SK-N-SH (cell line): Measurements from ENCODE around the gene ROR2.
A peak's percentile ranks its signal among the peaks of the same experiment; 100 is the strongest.

ENCODE experiments used
- EP300 ChIP-seq, 2 experiments: IDR thresholded peaks; 2 replicates each; pipeline versions ENCODE4 v1.4.0 to v1.6.1; 2012; ENCODE audit warnings: borderline replicate concordance in 1 of 2, low read depth in 1 of 2, low read length in 1 of 2
- FOXM1 ChIP-seq: IDR thresholded peaks from 2 replicates; pipeline ENCODE4 v1.4.0; 2012; ENCODE audit warnings: low read depth, mild to moderate bottlenecking
- GABPA ChIP-seq: IDR thresholded peaks from 2 replicates; pipeline ENCODE4 v1.4.0; 2012; ENCODE audit warnings: low read depth, mild to moderate bottlenecking
- JUND ChIP-seq: IDR thresholded peaks from 2 replicates; pipeline ENCODE4 v1.4.0; 2012
- MXI1 ChIP-seq: IDR thresholded peaks from 2 replicates; pipeline ENCODE4 v1.6.1; 2012; ENCODE audit warnings: mild to moderate bottlenecking, low read depth, low read length, improper control_type of control experiment
- POLR2AphosphoS5 ChIP-seq: IDR thresholded peaks from 2 replicates; pipeline ENCODE4 v1.6.1; 2012; ENCODE audit warnings: low read depth, low read length
- RAD21 ChIP-seq: IDR thresholded peaks from 2 replicates; pipeline ENCODE4 v1.6.1; 2012; ENCODE audit warnings: mild to moderate bottlenecking, low read length
- SIN3A ChIP-seq: IDR thresholded peaks from 2 replicates; pipeline ENCODE4 v1.6.1; 2012; ENCODE audit warnings: low read depth, mild to moderate bottlenecking, low read length, moderate library complexity, borderline replicate concordance
- TAF1 ChIP-seq: IDR thresholded peaks from 2 replicates; pipeline ENCODE4 v1.6.1; 2012; ENCODE audit warnings: low read depth, mild to moderate bottlenecking, low read length, moderate library complexity, borderline replicate concordance
- TCF12 ChIP-seq: IDR thresholded peaks from 2 replicates; pipeline ENCODE4 v1.4.0; 2012
- TEAD4 ChIP-seq: IDR thresholded peaks from 2 replicates; pipeline ENCODE4 v1.4.0; 2012; ENCODE audit warnings: mild to moderate bottlenecking, borderline replicate concordance; ENCODE audit not compliant: insufficient read depth
- TF ChIP-seq, protein P1 (sequence below): IDR thresholded peaks from 2 replicates; pipeline ENCODE4 v1.4.0; 2012; ENCODE audit warnings: low read depth
- TF ChIP-seq, protein P2 (sequence below): fragments of 200-600 bp; sonication (generic); IDR thresholded peaks from 2 replicates; pipeline ENCODE4 v1.6.1; 2017; ENCODE audit warnings: antibody characterized with exemption, mild to moderate bottlenecking, moderate library complexity
- TF ChIP-seq, protein P3 (sequence below): IDR thresholded peaks from 2 replicates; pipeline ENCODE4 v1.6.1; 2012; ENCODE audit warnings: mild to moderate bottlenecking, low read depth, low read length, moderate library complexity

DNA sequence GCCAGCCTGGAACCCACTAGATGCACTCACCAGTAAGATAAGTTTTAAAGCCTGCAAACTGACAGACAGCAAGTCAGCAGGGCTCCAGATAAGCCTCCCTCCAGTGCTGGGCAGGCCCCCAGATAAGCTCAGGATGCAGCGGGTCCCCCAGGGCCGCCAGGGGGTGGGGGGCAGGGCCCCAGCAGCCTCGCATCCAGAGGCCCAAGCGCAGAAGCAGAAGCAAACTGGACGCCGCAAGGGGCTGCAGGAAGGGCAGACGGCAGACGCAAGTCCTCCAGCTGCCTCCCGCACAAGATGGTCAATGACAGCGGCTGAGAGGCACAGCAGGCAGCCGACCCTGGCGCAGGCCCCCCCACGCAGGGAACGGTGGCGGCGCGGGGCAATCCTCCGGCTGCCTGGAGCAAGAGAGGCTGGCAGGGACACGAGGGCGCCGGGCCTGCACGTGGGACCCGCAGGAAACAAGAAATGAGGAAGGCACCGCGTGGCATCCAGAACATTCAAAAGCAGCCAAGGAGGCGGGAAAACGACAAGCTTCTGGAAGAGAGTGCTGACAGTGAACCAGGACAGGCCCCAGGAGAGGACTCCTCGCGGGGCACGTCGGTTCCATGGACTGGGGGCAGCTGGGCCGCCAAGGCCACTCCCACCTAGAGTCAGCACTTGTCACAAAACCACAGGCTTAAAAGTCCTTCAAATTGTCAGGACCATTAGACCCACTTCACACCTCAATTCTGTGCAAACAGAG is 49.8 kb downstream of the ROR2 start:
- TF ChIP-seq, protein P1, sequence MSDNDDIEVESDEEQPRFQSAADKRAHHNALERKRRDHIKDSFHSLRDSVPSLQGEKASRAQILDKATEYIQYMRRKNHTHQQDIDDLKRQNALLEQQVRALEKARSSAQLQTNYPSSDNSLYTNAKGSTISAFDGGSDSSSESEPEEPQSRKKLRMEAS: peak; percentile 37; the same call in 1 of the 2 replicates
- TF ChIP-seq, protein P2, sequence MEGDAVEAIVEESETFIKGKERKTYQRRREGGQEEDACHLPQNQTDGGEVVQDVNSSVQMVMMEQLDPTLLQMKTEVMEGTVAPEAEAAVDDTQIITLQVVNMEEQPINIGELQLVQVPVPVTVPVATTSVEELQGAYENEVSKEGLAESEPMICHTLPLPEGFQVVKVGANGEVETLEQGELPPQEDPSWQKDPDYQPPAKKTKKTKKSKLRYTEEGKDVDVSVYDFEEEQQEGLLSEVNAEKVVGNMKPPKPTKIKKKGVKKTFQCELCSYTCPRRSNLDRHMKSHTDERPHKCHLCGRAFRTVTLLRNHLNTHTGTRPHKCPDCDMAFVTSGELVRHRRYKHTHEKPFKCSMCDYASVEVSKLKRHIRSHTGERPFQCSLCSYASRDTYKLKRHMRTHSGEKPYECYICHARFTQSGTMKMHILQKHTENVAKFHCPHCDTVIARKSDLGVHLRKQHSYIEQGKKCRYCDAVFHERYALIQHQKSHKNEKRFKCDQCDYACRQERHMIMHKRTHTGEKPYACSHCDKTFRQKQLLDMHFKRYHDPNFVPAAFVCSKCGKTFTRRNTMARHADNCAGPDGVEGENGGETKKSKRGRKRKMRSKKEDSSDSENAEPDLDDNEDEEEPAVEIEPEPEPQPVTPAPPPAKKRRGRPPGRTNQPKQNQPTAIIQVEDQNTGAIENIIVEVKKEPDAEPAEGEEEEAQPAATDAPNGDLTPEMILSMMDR: no peak
- TF ChIP-seq GABPA (no peak), EP300 (IDR thresholded peaks at IDR 0.05; ENCODE audit: borderline replicate concordance in 1 of 2, low read depth in 1 of 2, low read length in 1 of 2) (peak in 1 of 2 experiments; percentile 46; a peak in 2 of 4 replicates), TAF1 (no peak), POLR2AphosphoS5 (no peak), RAD21 (peak; percentile 34), TCF12 (no peak), JUND (no peak), MXI1 (peak; percentile 92), TEAD4 (no peak), SIN3A (no peak), FOXM1 (no peak)
- TF ChIP-seq, protein P3, sequence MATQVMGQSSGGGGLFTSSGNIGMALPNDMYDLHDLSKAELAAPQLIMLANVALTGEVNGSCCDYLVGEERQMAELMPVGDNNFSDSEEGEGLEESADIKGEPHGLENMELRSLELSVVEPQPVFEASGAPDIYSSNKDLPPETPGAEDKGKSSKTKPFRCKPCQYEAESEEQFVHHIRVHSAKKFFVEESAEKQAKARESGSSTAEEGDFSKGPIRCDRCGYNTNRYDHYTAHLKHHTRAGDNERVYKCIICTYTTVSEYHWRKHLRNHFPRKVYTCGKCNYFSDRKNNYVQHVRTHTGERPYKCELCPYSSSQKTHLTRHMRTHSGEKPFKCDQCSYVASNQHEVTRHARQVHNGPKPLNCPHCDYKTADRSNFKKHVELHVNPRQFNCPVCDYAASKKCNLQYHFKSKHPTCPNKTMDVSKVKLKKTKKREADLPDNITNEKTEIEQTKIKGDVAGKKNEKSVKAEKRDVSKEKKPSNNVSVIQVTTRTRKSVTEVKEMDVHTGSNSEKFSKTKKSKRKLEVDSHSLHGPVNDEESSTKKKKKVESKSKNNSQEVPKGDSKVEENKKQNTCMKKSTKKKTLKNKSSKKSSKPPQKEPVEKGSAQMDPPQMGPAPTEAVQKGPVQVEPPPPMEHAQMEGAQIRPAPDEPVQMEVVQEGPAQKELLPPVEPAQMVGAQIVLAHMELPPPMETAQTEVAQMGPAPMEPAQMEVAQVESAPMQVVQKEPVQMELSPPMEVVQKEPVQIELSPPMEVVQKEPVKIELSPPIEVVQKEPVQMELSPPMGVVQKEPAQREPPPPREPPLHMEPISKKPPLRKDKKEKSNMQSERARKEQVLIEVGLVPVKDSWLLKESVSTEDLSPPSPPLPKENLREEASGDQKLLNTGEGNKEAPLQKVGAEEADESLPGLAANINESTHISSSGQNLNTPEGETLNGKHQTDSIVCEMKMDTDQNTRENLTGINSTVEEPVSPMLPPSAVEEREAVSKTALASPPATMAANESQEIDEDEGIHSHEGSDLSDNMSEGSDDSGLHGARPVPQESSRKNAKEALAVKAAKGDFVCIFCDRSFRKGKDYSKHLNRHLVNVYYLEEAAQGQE: no peak
